Caco-2 (cell line): ENCODE data around the gene PLAA. TPM values are rescaled to one million over a fixed set of nuclear protein-coding genes. Genes with fewer than 3 reads are reported as not detected.

Experiments used
- BruUV-seq: library from RNA; stranded (reverse); fragments of 400-500 nt; replicated peaks from 2 replicates; lab custom pipeline; 2021; lab: Mats Ljungman, UMichigan
- CTCF ChIA-PET: fragments of 300-600 bp; sonication (Branson Sonifier 250); formaldehyde crosslinking; loops from one replicate; lab custom pipeline; 2022; ENCODE audit warnings: antibody characterized with exemption; lab: Charles Lee
- POLR2A ChIA-PET: fragments of 300-600 bp; sonication (Branson Sonifier 250); formaldehyde crosslinking; loops from one replicate; lab custom pipeline; 2022; ENCODE audit warnings: antibody characterized with exemption; lab: Charles Lee
- DNase-seq, 2 experiments: peaks; one replicate each; pipeline versions ENCODE4 v3.0.0 to v3.0.0-alpha.2; 2020 to 2022
- H3K27me3 ChIP-seq: replicated peaks from 2 replicates; pipeline ENCODE4 v1.6.0; 2011; ENCODE audit warnings: low read length; ENCODE audit not compliant: control insufficient read depth, insufficient read depth
- H3K36me3 ChIP-seq: 2 replicates; pipeline ENCODE4 v1.5.1; 2011; ENCODE audit warnings: low read length; ENCODE audit not compliant: control insufficient read depth, insufficient read depth
- H3K4me1 ChIP-seq: fragments of 250-450 bp; sonication (Bioruptor Pico); 2 replicates; pipeline ENCODE4 v1.5.1; 2020; ENCODE audit warnings: mild to moderate bottlenecking
- H3K4me3 ChIP-seq: 2 replicates; pipeline ENCODE4 v1.5.1; 2011; ENCODE audit warnings: low read depth, mild to moderate bottlenecking, control low read depth, low read length
- H3K9me3 ChIP-seq: fragments of 250-450 bp; sonication (Bioruptor Pico); 2 replicates; pipeline ENCODE4 v1.5.1; 2020; ENCODE audit warnings: mild to moderate bottlenecking, moderate library complexity
- H3K27ac Mint-ChIP-seq: one replicate; pipeline ENCODE4 v1.8.0; 2022; ENCODE audit warnings: mixed read lengths; ENCODE audit not compliant: unreplicated experiment
- H3K27me3 Mint-ChIP-seq: one replicate; pipeline ENCODE4 v1.8.0; 2022; ENCODE audit warnings: mixed read lengths; ENCODE audit not compliant: insufficient read depth, unreplicated experiment
- H3K36me3 Mint-ChIP-seq: one replicate; pipeline ENCODE4 v1.8.0; 2022; ENCODE audit warnings: mild to moderate bottlenecking, mixed read lengths; ENCODE audit not compliant: insufficient read depth, unreplicated experiment
- H3K4me1 Mint-ChIP-seq: one replicate; pipeline ENCODE4 v1.8.0; 2022; ENCODE audit warnings: low read depth, mixed read lengths; ENCODE audit not compliant: unreplicated experiment
- H3K4me3 Mint-ChIP-seq: one replicate; pipeline ENCODE4 v1.8.0; 2022; ENCODE audit warnings: mild to moderate bottlenecking, moderate library complexity, mixed read lengths; ENCODE audit not compliant: unreplicated experiment
- H3K9me3 Mint-ChIP-seq: one replicate; pipeline ENCODE4 v1.8.0; 2022; ENCODE audit warnings: mixed read lengths; ENCODE audit not compliant: unreplicated experiment
- CTCF ChIP-seq, 2 experiments: fragments of 200-600 bp in 1 of 2; IDR thresholded peaks; 1 replicate in 1 of 2; 2 replicates in 1 of 2; pipeline versions ENCODE4 v1.5.1 to v1.8.0; 2011 to 2022; ENCODE audit warnings: antibody characterized with exemption in 1 of 2, control low read depth in 1 of 2, inconsistent platforms in 1 of 2, low read depth in 1 of 2, low read length in 1 of 2, mild to moderate bottlenecking in 1 of 2, moderate library complexity in 1 of 2; ENCODE audit not compliant: insufficient read depth in 1 of 2, severe bottlenecking in 1 of 2, unreplicated experiment in 1 of 2
- intact Hi-C: fragments of 100-400 bp; cut with micrococcal nuclease; formaldehyde crosslinking; loops from one replicate; pipeline ENCODE4 v1.10.0; 2022; ENCODE audit not compliant: unreplicated experiment
- total RNA-seq: library from RNA; stranded (reverse); gene quantifications from 2 replicates; pipeline ENCODE4 v1.2.3, GENCODE V29; 2022

PLAA gene
- total RNA-seq, 1 experiment from 2014 or later: 12.9 TPM

- Histone ChIP-seq H3K4me3 (no peak overlapping the region), H3K27me3 (no peaks in the 10 kb centered on the region), H3K9me3 (no peaks in the 10 kb centered on the region), H3K36me3 (no peaks in the 10 kb centered on the region), H3K4me1 (no peaks in the 10 kb centered on the region)
- ChIA-PET POLR2A (no interaction called here), CTCF (no interaction called here)
- no peak for DNase-seq
- Mint-ChIP-seq H3K4me1 (no peaks in the 10 kb centered on the region), H3K27me3 (no peaks in the 10 kb centered on the region), H3K36me3 (no peaks in the 10 kb centered on the region), H3K4me3 (no peak overlapping the region), H3K9me3 (no peaks in the 10 kb centered on the region), H3K27ac (no peak overlapping the region)
- TF ChIP-seq CTCF (IDR thresholded peaks at IDR 0.05; ENCODE audit: insufficient read depth in 1 of 2, low read depth in 1 of 2, low read length in 1 of 2, severe bottlenecking in 1 of 2, unreplicated experiment in 1 of 2): peak in 1 of 2 experiments; percentile 13
- BruUV-seq: no TSS peak
- intact Hi-C loops: loop anchor here (10.0 kb wide), 1 partner anchor 112 kb away; no protein-coding TSS in a partner anchor
Observed at GRCh38 chr9:26863074-26863473, 84.0 kb downstream of the PLAA start.

- Histone ChIP-seq H3K36me3 (no peaks in the 10 kb centered on the region), H3K4me3 (no peak overlapping the region), H3K9me3 (no peaks in the 10 kb centered on the region), H3K4me1 (no peaks in the 10 kb centered on the region), H3K27me3 (no peaks in the 10 kb centered on the region)
- Mint-ChIP-seq H3K9me3 (no peaks in the 10 kb centered on the region), H3K27ac (no peak overlapping the region), H3K4me1 (no peaks in the 10 kb centered on the region), H3K4me3 (no peak overlapping the region), H3K36me3 (no peaks in the 10 kb centered on the region), H3K27me3 (no peaks in the 10 kb centered on the region)
- ChIA-PET POLR2A (no interaction called here), CTCF (no interaction called here)
- TF ChIP-seq CTCF (IDR thresholded peaks at IDR 0.05; ENCODE audit: insufficient read depth in 1 of 2, low read depth in 1 of 2, low read length in 1 of 2, severe bottlenecking in 1 of 2, unreplicated experiment in 1 of 2): peak; percentile 18 to 21
- peak; percentile 12 to 29 for DNase-seq
- BruUV-seq: no TSS peak
- intact Hi-C loops: loop anchor here (1.0 kb wide), 1 partner anchor 112 kb away; no protein-coding TSS in a partner anchor
Observed at GRCh38 chr9:26856413-26857032, 90.5 kb downstream of the PLAA start.

Other genes starting within 250 kb of the PLAA start
- gene CAAP1, start 54.4 kb downstream of the PLAA start, total RNA-seq: 7.0 and 9.2 TPM in 2 replicates
- 3.6 and 3.7 TPM in 2 replicates for gene IFT74, start 9.2 kb upstream of the PLAA start, total RNA-seq
- gene LRRC19, start 58.4 kb upstream of the PLAA start, total RNA-seq: not detected in 2 replicates
- gene TEK, start 162.0 kb upstream of the PLAA start, total RNA-seq: not detected in 2 replicates